ENCODE measurements around the gene GATA1.

GATA1 gene

DNA sequence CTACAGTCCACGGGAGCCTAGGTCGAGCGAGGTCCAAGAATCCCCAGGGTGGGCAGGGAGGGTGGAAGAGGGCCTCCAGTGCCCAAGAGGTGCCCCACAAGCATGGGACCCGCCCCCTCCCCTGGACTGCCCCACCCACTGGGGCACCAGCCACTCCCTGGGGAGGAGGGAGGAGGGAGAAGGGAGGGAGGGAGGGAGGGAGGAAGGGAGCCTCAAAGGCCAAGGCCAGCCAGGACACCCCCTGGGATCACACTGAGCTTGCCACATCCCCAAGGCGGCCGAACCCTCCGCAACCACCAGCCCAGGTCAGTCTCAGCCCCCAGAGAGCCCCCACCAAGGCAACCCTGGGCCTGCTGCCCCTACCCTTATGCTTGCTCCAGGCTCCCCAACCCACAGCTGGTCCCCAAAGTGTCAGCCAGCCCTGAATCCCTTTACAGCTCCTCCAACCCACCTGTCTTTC is at the start of gene GATA1:
TSS of gene GATA1 (plus strand) at position 250 of the 460 bp plus-strand sequence. CDS start 4,520 bp downstream, outside the sequence.
- no peak for DNase-seq (ENCODE audit: low read depth)

DNA sequence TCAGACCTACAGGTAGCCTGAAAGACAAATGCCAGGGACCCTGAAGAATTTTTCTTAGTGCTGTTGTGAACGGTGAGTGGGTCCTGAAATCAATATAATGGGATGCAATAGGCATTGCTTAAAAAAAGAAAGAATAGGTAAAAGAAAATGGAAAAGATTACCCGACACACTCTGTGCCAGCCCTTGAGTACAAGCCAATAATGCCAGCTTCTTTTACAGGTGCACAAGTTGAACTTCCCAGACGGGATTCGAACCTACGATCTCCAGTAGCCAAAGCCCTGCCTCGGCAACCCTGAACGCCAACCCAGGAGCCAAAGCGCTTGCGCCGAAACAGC is 49.5 kb upstream of the GATA1 start:
- DNase-seq (ENCODE audit: low read depth) = no peak

DNA sequence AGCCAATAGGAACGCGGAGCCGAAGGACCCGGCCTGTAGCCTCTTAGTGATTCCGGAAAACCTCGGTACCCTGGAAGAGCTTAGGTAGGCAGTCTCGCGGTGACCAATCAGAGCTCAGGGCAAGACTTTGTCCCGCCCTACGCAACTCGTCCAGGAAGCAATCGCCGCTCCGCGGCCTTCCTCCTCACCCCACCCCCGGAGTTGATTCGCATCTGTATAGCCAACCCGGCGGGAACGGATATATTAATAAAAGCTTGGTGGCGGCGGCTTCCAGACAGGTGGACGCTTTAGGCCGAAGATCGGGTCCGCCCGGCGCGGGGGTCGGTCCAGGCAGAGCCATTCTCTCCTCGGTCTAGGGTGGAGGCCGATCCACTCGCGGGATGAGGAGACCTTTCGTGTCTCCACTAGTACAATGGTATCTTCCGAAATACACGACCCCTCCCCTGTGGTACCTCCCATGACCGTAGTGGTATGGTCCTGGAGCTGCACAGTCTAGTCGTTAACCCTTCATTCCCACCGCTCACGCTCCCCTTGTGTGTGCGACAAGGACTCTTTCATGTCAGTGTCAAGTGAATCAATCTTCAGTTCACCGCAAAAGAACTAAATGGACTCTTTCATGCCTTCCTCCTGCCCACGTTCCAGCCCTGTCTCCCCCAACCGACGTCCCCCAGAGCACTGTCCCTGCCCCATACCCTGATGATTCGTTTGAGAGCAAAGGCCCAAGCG is 49.0 kb upstream of the GATA1 start:
- DNase-seq (ENCODE audit: low read depth) = peak; percentile 77

DNA sequence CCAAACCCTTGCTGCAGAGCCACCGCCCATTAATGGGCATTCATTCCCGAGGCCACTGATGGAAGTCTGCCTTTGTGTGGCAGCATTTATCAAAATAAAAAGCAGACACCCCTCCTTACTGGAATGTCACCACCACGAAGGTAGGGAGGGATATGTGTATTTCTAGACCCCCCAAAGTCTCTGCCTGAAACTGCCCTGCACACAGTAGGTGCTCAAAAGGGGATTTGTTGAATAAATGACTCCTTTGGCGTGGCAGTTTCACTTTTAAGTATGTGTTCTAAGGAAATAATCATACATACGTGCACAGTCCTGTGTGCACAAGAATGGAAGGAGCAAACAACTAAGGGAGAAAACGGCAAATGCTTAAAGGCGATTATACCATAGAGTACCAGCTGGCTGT is 48.5 kb upstream of the GATA1 start:
- DNase-seq (ENCODE audit: low read depth) = no peak

DNA sequence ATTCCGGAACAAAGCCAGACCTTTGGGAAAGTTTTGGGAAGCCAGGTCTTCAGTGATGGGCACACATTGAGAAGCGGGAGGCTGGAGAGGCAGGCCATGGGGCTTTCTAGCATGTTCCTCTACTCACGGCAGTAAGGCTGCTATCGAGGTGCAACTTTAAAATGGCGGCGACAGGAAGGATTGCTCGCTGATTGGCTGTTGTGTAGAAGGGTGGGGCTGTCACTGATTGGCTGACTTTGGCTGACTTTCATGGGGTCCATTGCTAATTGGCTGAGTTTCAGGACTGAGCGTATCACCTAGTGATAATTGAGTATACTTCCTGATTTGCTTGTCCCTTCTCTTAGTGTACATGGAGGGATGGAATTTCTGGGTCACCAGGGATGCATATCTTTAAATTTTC is 44.6 kb upstream of the GATA1 start:
- DNase-seq (ENCODE audit: low read depth) = no peak

DNA sequence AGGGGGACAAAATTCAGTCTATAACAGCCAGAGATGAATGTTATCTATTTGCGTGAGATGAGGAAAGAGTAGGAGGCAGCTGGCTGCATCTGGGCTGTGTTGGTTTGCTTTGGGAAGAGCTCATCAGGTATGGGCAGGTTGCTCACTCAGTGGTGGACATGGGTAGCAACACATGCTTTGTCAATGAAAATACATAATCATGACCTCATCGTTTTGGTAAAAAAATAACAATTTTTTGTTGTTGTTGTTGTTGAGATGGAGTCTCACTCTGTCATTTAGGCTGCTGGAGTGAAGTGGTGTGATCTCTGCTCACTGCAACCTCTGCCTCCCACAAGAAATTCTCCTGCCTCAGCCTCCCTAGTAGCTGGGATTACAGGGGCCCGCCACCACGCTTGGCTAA is 41.2 kb upstream of the GATA1 start:
- no peak for DNase-seq (ENCODE audit: low read depth)

DNA sequence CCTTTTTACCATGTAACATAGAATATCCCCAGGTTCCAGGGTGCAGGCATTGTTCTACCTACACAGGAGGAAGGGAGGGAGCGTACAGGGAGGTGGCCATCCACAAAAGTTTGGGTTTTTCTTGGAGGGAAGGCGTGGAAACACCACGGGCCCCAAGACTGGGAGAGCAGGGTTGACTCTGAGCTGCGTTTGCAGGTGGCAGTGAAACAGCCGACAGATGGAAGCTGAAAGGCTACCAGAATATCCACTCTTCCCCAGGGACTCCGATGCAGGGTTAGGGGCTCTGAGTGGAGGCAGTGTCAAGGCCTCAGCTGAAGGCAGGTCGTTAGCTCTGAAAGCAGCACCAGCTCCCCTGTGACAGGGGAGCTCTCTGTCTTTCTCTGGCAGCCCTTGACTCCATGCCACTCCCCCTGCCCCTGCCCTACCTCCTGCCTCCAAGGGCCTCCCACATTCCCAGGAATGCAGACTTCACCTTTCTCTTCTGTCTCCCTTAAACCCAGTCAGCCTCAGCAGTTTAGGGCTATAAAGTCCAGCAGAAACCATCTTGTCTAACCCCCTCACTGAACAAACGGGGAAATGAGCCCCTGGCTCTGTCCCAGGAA is 38.9 kb upstream of the GATA1 start:
- DNase-seq (ENCODE audit: low read depth) = no peak

DNA sequence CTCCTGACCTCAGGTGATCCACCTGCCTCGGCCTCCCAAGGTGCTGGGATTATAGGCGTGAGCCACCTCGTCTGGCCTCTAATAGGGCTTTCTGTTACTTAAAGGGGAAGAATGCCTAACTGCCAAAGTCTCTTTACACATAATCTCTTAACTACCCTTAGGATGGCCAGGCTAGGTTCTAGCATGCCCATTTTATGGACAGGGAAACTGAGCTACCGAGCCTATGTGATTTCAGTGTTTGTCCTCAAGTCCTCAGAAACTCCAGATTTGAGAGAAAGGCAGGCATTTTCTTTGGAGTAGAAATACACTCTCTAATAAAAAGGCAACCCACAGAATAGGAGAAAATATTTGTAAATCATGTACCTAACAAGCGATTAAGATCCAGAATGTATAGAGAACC is 37.2 kb upstream of the GATA1 start:
- no peak for DNase-seq (ENCODE audit: low read depth)

DNA sequence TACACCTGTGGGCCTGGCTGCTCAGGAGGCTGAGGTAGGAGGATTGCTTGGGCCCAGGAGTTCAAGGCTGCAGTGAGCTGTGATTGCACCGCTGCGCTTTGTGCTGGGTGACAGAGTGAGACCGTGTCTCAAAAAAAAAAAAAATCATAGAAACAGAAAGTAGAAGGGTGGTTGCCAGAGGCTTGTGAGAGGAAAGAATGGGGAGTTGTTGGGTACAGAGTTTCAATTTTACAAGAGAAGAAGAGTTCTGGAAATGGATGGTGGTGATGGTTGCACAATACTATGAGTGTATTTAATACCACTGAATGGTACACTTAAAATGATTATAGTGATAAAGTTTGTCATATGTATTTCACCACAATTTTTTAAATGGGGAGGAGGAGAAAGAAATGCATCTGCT is 35.0 kb upstream of the GATA1 start:
- DNase-seq (ENCODE audit: low read depth) = no peak

DNA sequence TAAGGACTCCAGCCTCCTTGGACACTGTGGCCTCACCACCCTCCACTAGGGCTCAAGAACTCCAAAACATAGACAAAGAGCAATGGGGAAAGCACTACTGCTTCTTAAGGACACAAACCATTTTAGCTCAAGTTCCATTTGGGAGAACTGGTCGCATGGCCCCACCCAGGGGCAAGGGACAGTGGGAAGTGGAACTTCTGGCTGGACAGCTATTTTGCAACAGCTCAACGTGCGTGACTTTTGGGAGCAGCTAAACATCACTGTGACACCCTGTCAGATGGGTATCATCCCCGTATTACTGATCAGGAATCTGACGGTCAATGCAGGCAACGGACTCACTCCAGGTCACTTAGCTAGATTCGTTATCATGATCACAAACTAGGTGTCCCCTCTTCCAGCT is 33.9 kb upstream of the GATA1 start:
- no peak for DNase-seq (ENCODE audit: low read depth)

DNA sequence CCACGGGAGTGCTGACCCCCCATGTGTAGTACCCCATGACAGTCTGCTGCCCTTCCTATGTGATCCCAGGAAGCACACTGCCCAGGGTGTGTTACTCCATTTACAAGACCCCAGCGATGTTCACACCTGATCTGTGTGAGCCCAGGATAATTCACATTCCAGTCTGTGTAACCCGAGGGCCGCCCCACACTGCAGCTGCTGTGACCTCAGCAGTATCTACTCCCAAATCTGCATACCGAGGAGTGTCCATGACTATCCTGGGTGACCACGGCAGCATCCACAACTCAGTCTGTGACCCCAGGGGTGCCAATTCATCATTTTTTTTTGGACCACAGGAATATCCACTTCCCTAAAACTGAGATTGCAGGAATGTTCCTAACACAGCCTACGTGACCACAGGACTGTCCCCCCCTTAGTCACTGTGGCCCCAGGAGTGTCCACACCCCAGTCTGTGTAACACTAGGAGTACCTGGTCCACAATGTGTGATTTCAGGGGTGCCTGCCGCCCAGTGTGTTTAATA is 32.6 kb upstream of the GATA1 start:
- DNase-seq (ENCODE audit: low read depth) = no peak

DNA sequence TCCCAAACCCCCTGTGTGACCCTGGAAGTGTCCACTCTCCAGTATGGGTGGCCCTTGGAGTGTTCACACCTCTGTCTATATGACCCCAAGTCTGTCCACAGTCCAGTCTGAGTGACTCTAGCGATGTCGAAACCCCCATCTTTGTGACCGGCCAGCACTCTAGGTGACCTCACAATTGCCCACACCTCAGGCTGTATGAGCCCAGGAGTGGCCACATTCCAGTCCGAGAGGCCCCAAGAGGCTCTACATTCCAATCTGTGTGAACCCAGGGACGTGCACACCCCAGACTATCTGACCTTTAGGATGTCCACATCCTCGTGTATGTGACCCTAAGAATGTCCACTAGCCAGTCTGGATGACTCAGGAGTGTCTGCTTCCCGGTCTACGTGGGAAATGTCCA is 32.2 kb upstream of the GATA1 start:
- no peak for DNase-seq (ENCODE audit: low read depth)

DNA sequence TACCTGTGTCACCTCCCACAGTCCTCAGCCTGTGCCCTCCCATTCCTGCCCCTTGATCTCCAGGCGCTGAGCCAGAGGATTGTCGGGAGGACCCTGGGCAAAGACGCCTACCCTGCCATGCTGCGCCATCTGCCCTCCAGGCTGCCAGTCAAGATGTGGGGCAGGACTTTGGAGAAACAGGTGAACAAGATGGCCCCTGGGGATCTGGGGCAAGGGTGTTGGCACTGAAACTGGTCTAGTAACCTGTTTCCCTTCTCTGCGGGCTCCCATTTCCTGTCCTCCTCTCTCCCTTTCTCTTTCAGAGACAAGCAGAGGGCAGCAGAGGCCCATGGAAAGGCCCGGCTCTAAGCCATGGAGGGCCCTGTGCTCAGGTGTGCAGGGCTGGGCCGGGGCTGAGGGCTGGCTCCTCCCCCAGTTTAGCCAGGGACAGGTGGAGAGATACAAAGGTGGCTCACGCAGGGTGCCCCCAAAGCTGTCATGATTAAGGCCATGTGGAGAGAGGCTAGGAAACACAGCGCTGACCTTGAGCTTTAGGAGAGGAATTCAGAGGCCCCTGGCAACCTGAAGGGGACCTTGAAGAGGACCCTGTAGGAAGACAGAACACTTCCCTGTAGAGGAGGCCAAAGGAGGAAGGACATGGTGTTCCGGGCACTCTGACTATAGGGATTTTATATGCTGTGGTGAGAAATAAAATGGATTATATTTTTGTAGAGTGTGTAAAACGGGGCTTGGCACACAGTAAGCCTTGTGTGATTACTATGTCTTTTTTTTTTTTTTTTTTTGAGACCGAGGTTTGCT is 24.5 kb upstream of the GATA1 start, which contains the start of gene GLOD5:
TSS of gene GLOD5 (plus strand) at position 74 of the 798 bp plus-strand sequence. CDS start at position 118, 44 bp downstream.
- no peak for DNase-seq (ENCODE audit: low read depth)

DNA sequence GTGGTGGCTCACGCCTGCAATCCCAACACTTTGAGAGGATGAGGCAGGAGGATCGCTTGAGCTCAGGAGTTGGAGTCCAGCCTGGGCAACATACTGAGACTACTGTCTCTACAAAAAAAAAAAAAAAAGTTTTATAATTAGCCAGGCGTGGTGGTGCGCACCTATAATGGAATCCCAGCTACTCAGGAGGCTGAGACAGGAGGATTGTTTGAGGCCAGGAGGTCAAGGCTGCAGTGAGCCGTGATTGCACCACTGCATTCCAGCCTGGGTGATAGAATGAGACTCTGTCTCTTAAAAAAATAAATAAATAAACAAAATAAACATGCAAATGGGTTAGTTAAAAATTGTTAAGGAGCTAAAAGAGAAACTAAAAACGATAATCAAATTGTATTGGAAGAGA is 17.2 kb upstream of the GATA1 start:
- DNase-seq (ENCODE audit: low read depth) = no peak

DNA sequence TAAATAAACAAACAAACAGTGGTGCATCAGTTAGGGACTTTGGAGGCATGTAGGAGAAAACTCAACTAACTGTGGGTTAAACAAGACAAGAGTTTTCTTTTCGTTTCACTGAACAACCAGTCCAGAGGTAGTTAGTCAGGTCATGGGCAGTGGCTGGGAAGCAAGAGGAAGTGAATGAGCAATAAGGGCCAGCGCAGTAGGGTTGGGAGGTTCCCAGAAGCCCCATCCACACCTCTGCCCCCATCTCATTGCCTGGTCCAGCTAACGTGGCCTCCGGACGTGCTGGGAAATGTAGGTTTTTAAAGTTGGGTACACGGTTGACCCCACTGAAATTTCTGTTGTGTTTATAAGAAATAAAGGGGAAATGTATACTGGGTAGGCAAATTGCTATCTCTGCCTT is 16.1 kb upstream of the GATA1 start:
- DNase-seq (ENCODE audit: low read depth) = no peak

DNA sequence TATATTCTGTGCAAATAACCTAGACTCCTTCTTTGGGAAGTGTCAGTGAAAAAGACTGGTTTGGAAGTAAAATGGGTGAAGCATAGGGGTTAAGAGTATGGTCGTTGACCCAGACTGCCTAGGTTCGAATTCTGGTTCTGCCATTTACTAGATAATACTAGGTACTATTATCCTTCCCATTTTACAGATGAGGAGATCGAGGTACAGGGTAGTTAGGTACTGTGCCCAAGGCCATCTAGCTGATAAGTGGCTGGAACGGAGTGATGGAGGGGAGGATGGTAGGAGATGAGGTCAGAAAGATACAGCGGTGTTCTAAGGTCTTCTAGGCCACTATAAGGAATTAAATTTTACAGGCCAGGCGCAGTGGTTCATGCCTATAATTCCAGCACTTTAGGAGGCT is 13.8 kb upstream of the GATA1 start:
- no peak for DNase-seq (ENCODE audit: low read depth)

DNA sequence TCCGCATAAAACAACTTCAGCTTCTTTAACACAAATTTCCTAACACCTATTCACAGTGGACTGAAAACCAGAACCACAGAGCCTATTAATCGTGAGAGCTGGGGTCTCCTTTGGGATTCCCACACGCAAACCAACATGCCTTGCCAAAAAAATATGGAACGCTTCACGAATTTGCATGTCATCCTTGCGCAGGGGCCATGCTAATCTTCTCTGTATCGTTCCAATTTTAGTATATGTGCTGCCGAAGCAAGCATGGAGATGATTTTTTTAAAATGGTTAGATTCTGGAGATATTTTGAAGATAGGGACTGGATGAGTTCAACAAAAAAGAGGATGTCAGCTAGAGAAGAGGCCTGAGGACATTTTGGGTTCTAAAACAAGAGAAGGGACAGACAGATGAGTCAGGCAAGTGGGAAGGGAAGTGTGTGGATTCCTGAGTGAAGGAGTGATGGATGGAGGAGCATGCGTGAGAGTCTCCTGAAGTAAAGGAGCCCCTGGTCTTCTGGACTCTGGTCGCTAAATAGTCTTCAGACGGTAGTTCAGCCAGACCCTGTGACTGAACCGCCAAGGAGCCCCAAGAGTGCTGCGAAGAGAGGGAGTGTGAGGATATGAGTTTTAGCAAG is 9.5 kb upstream of the GATA1 start:
- DNase-seq (ENCODE audit: low read depth) = no peak

DNA sequence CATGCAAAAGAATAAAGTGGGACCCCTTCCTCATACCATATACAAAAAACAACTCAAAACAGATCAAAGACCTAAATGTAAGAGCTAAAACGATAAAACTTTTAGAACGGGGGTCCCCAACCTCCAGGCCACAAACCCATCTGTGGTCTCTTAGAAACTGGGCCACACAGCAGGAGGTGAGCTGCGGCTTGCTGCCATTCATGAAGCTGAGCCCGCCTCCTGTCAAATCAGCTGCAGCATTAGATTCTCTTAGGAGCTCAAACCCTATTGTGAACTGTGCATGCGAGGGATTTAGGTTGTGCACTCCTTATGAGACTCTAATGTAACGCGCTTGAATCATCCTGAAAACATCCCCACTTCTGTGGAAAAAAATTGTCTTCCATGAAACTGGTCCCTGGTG is 7.0 kb upstream of the GATA1 start:
- no peak for DNase-seq (ENCODE audit: low read depth)

DNA sequence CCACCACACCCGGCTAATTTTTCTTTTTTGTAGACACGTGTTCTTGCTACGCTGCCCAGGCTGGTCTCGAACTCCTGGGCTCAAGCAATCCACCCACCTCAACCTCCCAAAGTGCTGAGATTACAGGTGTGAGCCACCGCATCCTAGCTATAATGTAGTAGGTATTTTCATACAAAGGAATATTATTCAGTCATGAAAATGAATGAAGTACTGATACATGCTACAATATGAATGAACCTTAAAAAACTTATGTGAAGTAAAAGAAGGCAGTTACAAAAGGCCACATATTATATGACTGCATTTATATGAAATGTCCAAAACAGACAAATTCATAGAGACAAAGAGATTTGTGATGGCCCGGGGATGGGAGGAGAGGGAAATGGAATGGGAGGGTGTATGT is 4.7 kb upstream of the GATA1 start:
- DNase-seq (ENCODE audit: low read depth) = no peak

DNA sequence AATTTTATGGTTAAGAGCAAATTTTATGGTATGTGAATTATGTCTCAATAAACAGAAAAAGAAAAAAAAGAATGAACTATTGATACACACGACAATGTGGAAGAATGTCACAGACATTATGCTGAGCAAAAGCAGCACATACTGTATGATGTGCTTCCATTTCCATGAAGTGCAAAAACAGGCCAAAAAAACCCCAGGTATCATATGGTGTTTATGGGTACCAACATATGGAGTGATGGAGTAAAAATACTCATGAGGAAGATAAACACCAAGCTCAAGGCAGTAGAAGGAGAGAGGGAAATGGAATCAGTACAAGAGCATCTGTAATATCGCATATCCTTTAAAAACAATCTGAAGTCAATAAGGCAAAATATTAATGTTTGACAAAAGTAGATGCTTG is 4.2 kb upstream of the GATA1 start:
- DNase-seq (ENCODE audit: low read depth) = no peak

DNA sequence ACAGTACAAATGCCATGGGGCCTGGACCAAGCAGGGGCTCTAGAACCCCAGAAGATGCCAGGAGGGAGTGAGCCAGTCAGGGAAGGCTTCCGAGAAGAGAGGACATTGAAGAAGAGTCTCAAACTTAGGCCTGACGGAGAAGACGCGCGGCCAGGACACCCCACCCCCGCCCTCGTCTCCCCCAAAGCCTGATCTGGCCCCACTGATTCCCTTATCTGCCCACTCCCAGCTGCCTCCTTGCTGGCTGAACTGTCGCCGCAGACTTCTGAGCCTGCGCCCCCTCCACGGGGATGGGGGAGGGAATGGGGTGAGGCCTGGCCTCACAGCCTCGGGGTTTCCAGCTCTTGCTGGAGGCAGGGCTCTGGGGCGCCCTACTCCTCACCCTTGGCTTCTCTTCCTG is 3.6 kb upstream of the GATA1 start:
- no peak for DNase-seq (ENCODE audit: low read depth)

DNA sequence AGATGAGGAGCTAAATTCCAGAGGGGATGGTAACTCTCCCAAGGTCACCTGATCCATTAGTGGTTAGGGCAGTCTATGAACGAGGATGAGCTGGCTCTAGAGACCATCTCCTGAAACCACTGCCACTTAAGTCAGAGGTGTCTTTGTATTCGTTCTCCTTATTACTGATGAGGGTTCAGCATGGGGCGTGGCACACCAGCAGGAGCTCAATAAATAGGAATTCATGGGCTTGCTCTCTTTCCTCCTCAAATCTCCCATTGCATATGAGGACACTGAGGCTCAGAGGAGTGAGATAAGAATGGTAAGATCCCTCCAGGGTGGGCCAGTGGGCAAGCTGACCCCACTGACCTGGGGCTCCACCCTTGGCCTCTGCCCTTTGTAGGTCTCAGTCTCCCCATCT is 1.7 kb upstream of the GATA1 start:
- no peak for DNase-seq (ENCODE audit: low read depth)

DNA sequence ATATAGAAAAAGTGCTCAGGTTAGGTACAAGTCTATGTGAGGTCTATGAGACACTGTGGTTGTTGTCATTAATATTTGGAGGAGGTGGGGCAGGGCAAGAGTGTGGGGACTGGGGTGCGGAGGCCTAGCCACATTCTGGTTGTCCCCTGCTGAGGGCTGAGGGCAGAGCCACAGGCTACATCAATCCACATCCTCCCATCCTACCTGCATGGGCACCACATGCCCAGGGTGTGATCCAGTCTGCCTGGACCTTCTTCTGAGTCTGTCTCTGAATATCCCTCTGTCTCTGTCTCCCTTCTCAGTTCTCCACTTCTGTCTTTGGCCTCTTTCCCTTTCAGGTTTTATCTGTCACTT is 1.2 kb upstream of the GATA1 start:
- no peak for DNase-seq (ENCODE audit: low read depth)

Data from activated T-cell treated with anti-CD3 and anti-CD28 coated beads for 24 hours (primary cell).